NCI-H2081 (cell line): Measurements from ENCODE around the gene C16orf78.

Source experiments
- DNase-seq, 2 experiments: peaks; one replicate each; lab custom pipeline; 2025; lab: John Stamatoyannopoulos, UW

Gene C16orf78

DNA sequence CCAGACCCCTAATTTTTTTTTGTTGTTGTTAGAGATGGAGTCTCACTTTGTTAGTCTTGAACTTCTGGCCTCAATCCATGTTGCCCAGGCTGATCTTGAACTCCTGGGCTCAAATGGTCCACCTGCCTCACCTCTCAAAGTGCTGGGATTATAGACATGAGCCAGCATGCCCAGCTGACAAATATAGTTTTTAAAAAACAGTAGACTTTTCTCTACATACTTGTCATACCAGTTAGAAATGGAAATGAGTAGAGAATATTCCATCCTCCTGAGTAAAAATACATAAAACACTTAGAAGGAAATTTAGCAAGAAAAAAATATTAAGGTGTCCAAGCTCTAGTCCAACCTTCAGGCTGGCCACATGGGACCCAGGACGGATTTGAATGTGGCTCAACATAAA is 21.4 kb downstream of the C16orf78 start:
- DNase-seq = no peak

DNA sequence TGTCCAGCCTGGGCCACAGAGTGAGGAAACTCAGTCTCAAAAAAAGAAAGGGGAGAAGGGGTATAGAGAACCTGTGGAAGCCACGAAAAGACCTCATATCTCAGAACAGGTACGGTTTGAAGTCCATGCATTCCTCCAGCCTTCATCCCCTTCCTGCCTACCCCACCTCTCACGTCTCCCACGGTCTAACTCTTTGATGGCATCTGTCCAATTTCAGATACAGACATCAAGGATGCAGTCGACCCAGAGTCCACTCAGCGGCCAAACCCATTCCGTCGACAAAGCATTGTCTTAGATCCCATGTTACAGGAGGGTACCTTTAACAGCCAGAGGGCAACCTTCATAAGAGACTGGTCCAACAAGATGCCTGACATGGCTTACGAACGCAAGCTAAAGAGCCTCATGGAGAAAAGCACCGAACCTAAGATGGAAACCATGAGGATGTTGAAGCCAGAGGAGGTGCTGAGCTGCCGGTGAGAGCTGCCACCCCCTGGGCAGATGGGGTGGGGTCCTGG is 22.7 kb downstream of the C16orf78 start:
- DNase-seq = no peak

DNA sequence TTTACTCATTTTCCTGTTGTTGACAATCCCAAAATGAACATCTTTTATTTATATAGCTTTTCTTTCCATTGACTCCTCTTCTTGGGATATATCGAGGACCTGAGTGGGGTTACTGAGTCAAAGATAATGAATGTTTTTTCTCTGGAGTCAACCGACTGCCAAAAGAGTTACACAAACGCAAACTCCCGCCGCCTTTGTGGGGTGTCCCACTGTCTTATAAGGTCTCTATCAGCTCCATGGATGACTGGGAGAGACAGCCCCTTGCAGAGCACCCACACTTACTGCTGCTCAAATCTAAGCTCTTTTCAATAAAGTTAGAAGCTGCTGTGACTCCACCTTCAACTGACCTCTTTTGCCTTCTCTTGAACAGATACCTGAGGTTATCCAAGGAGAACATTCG is 25.2 kb downstream of the C16orf78 start:
- DNase-seq = no peak

DNA sequence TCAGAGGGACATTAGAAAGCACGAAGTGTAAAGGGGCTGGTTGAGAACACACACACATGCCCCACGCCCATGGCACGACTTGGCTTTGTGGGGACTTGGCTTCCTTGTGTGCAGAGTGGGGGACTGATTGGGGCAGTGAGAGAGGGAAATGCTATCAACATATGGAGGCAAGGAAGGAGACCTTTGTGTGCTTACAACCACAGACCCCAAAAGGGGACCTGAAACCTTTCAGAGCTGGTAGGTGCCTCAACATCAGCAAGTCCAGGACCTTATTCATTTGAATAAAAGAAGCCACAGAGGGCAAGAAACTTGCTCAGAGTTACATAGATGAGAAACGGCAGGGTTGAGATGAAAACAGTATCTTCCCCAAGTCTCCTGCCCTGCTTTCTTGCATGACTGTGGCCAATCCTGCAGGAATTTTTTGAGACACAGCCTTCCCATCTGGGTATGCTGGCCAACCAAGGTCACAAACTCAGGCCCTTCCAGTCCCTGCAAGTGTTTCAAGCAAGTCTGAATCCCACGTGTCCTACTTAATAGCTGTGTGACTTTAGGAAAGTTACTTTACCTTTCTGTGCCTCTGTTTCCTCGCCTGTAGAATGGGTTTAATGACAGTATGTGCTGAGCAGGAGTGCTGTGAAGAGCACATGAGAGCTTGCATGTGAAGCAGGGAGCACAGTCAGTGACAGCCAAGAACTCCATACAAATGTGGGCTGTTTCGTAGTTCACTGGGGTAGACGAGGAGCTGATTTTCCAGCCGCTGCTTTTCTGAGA is 26.2 kb downstream of the C16orf78 start:
- no peak for DNase-seq

DNA sequence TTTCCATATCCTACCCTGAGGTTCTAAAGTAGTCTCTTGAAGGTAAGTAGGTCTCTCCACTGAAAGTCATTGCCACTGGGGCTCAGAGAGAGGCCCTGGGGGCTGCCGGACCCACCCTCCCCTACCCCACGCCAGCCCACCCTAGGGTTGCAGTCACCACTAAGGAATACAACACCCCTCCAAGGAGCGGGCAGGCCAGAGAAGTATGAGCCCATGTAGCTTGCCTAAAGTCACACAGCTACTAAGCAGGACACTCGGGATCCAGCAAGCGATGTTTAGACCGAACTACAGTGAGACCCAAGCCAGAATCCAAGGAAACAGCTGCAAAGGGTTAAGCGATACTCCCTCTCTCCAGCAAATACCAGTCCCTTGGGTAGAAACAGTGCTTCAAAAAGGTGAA is 27.0 kb downstream of the C16orf78 start:
- no peak for DNase-seq

DNA sequence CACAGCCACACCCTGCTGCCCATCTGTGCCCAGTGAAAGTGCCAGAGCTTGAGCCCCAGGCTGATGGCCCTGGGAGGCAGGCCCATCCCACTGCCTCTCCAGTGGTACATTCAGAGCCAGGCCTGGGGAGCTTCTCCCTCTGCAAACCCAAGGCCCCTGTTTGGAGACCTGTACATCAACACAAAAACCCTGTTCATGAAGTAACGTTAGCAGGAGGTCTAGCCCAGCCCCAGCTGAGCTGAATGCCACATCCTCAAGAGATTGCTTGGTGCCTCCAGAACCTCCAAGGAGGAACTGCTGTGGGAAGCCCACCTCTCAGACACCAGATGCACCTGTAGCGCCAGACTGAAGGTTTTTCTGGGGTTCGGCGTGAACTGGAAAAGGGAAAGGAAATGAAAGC is 31.5 kb downstream of the C16orf78 start:
- no peak for DNase-seq

DNA sequence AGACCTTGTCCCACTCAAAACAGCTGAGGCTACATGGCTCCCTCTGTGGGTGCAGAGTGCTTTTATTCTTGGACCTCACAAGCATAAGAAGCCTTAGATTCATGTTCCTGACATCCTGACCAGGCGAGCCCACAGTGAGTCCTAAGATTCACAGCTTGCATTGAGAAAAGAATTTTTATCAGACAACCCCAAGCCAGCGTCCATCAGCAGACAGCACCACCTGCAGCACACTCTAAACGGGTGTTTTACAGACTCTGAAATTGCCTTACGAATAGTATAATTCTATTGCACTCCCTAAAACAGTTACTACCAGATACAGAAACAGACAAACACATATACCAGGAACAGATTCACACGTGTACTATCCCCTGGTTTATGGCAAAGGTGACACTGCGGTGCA is 31.9 kb downstream of the C16orf78 start:
- DNase-seq = no peak

DNA sequence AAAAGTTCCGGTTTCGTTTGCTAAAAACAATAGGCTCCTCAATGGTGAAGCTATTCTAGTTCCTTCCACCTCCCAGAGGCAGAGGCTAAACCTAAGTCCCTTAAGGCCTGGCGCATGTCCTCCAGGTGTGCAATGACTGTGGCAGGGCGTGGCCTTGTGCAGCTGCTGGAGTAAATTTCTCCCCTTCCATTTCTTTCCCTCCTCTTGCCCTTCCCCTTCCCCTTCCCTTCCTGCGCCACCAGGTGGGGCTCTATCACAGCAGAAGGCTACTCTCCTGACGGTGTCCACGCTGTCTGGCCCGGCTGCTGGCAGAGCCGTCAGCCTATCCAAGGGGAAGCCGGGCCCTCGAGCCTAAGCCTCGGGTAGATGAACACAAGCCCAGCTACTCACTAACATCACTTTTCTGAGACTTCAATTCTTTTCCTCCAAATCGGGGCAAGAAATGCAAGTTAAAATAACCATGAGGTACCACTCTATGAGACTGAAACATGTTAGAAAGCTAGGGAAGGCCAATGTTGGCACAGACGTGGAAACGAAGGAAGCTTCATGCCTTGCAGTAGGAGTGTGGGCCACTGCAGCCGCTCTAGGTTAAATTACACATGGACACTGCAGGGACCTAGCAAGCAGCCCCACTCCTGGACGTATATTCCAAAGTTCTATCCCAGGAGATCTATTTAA is 34.4 kb downstream of the C16orf78 start:
- DNase-seq = peak; percentile 16 to 53

DNA sequence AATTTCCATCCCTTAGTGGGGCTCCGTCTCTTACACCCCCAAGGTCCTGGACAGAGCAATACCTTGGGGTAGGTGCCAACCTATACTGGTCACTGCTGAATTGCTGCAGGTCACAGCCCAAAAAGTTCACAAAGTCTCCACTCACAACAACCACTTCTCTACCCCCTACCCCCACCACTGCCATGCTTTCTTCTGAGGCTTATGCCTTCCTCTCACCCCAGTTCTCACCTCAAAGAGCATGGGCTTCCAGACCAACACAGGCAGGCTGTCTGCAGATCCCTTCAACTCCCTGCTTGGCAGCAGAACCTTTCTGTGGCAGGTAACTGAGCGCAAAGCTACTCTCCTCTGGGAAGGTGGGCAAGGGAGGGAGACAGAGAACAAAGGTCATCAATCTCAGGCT is 35.5 kb downstream of the C16orf78 start:
- no peak for DNase-seq

DNA sequence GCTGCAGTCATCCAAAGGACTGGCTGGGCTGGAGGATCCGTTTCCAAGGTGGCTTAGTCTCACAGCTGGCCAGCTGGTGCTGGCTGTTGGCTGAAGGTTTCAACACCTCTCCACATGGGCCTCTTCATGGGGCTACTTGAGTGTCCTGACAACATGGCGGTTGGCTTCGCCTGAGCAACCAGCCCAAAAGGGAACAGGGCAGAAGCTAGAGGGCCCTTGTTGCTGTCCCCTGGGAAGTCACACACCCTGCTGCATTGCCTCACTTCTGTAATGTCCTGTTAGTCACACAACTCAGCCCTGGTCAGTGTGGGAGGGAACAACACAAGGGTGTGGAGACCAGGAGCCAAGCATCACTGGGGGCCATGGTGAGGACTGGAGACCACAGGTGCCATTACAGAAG is 36.6 kb downstream of the C16orf78 start:
- DNase-seq = no peak

DNA sequence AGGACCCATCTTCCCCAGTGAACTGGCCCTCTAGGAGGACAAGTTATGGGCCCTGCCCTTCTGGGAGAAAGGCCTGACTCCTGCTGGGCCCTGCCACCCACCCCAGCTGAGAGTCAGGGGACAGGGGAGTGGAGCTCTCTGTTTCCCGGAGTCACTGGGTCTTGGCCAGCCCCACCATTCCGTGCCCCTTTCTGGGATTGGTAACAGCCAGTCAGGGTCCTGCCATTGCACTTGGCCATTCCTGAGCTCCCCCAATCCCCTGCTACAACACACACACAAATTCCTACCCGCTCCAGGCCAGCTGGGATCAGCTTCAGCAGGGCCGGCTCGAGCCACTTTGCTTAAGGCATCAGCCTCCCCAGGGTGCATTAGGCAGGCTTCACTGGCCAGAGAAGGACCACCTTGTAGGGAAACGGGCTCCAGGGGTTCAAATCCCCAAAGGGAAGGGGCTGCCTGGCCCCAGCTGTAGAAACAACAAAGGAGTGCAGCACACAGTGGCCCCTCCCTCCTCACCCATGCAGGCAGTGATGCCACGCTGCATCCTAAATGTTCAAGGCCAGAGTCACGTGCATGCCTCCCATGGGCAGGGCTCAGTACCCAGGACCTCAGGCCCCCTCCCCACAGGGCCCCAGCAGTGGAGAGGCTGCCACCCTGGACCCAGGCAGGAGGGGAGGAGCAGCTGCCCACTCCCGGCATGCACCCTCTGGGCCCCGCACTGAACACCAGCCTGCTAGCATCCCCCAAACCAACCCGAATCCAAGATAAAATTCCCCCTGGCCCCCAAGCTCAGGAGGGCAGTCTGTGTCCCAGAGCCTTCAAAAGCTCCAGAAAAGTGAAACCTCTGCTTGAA is 37.7 kb downstream of the C16orf78 start:
- no peak for DNase-seq

DNA sequence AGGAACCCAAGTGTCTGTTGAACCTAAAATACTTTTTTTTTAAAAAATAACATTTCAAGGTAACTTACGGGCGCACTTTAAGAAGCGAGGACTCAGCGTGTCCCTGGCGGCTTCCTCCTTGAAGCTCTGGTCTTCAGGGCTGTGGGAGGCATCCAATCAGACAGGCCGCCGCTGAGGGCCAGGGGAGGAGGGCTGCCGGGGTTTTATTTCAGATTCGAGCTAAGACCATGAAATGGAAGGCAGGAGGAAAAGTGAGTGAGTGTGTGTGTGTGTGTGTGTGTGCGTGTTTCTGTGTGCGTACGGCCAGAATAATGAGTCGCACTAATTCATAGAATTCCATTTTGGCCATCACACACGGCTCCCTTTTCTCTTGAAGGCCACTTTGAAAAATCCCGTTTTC is 41.1 kb downstream of the C16orf78 start:
- DNase-seq = no peak

DNA sequence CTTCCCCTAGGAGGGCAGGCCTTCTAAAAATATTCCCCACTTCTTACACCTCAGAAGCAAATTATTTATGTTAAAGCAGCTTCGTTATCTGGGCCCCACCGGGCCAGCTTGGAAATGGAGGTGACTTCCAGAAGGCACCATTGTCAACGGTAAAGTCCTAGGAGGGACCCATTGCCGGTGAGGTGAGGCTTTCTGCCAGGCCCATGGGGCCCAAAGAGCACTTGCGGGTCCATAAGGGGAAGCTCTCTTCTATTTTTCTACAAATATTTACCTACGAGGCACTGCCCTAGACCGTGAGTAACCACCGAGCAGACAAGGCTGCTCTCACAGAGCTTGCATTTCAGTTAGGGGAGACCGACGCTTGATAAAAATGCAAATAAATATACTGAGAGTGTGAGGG is 41.5 kb downstream of the C16orf78 start:
- DNase-seq = no peak

DNA sequence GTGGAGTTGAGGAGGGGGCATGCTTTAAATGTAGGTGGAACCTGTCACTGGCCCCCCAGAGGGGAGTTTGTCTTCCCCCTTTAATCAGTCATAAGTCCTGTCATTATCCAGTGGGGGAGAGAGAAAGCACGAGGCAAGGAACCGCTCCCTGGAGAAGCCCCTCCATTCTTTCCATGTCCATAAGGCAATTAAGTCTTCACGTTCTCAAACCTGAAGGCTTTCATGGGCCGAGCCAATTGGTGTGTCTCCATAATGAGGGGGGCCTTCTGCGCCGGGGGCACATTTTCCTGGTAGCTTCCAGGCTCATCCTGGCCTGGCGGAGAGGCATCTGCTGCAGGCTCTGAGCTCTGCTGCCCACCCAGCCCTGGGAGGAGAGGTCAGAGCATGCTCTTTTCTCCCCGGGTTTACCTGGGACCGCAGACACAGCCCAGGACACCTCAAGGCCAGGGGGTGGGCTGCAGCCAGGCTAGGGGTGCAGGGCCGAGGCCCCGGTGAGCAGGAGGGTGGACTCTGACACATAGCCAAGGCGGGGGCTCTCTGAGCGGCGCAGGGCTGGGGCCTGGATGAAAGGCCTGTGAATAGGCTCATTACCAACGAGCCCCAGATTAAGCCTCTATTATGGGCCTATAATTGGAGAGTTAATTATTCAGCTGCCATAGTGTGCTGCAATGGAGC is 42.5 kb downstream of the C16orf78 start:
- no peak for DNase-seq

DNA sequence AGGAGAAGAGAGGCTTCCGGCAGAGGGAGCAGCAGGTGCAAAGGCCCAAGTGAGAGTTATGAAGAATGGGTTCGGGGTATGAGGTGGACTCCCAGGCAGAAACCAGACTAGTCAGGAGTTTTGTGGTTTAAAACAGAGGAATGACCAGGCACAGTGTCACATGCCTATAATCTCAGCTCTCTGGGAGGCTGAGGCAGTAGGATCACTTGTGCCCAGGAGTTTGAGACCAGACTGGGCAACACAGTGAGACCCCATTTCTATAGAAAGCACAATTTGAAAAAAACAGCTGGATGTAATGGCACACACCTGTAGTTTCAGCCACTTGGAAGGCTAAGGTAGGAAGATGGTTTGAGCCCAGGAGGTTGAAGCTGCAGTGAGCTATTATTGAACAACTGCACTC is 43.8 kb downstream of the C16orf78 start:
- DNase-seq = no peak

DNA sequence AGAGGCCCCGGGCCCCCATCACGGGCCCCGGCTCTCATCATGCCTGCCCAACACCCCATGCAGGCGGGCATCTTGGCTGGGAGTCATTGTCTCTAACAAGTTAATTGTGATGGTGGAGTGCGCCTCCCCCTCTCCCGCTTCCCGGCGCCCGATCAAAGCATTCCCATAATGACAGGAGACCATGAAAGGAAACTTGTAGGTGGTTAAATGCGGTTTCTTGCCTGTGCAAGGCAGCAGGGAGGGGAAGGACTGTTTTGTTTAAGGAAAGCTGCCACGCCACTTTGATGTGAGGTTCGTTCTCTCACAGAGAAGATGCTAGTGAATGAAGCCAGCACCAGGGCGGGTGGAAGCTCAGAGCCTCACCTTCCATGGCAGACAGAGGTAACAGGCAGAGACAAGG is 45.4 kb downstream of the C16orf78 start:
- no peak for DNase-seq

DNA sequence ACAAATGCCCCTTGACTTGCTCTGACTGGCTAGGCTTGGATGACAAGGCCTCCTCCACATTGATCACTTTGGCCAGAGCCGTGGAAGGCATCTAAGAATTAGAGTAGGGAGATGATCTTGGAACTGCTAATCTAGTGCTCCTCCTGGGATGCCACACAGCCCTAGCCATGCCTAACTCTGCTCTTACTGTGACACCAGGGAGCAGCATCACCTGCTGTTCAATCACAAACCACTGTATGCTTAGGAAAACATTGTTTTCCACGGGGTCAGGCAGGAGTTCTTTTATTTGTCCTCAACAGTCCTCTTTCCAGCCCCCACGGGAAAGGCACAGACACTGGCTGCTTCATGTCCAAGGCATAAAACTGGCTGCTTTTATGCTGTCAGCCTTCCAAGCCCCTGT is 46.3 kb downstream of the C16orf78 start:
- DNase-seq = no peak

DNA sequence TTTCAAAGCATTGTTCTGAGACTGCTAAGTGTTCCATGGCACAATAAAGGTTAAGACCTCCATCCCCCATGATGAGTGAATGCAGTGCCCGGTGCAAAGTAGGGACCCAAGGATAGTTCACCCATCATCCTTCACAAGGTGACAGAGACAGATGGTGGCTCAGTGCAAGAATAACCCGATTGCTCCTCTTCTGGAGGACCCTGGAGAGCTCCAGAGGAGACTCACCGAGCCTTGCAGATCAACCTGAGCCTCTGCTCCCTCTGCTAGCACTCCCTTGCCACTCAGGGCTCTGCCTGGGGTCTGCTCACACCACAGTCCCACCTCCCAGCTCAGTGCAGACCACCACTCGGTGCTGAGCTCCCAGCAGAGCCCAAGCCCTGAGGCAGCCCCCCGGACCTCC is 49.3 kb downstream of the C16orf78 start:
- no peak for DNase-seq

DNA sequence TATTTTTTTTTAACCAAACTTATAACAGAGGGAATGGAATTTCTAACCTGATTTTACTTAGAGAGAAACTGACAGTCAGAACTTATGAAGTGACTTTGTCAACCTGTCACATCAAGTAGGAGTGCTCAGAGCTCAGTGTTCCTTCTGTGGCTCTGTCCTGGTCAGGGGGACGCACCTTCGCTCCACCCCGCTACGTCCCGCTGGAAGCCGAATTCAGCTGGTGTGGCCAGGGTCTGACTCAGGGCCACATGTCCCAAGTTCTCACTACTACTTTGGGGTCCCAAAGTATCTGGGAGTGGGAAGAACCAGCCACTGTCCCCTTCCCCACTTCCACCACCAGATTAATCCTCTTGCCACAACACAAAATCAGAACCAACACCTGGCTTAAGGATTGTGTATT is 51.4 kb downstream of the C16orf78 start:
- DNase-seq = no peak

DNA sequence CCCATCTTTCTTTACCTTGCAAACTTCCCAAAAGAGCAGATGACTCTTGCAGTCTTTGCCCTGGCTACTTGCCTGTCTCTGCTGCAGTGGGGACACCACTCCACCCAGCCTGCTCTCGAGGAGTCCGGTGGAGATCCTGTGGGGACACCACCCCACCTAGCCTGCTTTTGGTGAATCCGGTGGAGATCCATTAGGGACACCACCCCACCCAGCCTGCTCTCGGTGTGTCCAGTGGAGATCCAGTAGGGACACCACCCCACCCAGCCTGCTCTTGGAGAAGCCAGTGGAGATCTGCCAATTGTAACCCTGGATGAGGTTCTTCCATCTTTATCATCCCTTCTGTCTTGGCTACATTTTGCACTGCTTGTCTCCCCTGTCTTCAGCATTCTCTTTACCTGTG is 54.2 kb downstream of the C16orf78 start:
- no peak for DNase-seq

DNA sequence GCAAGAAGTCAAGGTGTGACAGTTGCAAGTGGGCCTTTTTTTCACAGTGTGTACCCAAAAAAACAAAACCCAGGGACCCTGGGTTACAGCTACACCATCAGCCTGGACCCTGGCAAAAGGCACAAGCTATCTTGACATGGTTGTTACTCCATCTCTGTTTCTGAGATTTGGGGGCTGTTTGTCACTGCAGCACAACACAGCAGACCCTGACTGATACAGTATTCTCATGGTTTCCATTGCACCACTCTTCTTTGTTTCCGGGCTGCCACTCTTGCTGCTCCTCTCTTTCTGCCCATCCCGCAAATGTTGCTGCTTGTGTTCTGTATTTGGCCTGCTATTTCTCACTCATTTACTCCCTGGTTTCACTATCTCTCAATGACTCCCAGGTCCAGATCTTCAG is 55.2 kb downstream of the C16orf78 start:
- no peak for DNase-seq

DNA sequence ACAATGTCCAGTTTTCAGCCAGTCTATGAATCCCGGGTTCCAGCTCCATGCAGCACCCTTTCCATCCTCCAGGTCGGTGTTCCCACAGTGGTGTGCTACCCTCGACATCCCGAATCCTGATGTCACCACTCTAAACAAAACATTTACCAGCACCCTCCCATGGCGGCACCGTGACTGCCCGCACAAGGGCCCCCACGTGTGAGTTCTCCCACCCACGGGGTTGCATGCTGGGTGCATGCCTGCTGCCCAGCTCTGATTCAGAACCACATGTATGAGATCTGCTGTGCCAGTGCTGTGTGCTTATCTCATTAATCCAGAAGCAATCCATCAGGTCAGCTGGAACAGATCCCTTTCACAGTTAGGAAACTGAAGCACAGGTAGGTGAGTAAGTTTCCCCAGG is 57.4 kb downstream of the C16orf78 start:
- no peak for DNase-seq
